A673 (cell line): Measurements from ENCODE around the gene ZFHX2. TPM values are rescaled to one million over a fixed set of nuclear protein-coding genes. Genes with fewer than 3 reads are reported as not detected.

Experiments used
- BruUV-seq: library from RNA; stranded (reverse); fragments of 400-500 nt; replicated peaks from 2 replicates; lab custom pipeline; 2021; lab: Mats Ljungman, UMichigan
- CTCF ChIA-PET: fragments of 300-600 bp; sonication (Branson Sonifier 250); formaldehyde crosslinking; loops from one replicate; lab custom pipeline; 2022; ENCODE audit warnings: antibody characterized with exemption; lab: Charles Lee
- POLR2A ChIA-PET: fragments of 300-600 bp; sonication (Branson Sonifier 250); formaldehyde crosslinking; loops from one replicate; lab custom pipeline; 2022; ENCODE audit warnings: antibody characterized with exemption; ENCODE audit not compliant: low non-redundant PET; lab: Charles Lee
- DNase-seq: peaks from one replicate; pipeline ENCODE4 v3.0.0-alpha.2; 2015; ENCODE audit warnings: low spot score
- H3K27ac ChIP-seq: fragments of 200-600 bp; sonication (generic); 2 replicates; pipeline ENCODE4 v1.5.1; 2016; ENCODE audit warnings: mixed run types, low read depth, mild to moderate bottlenecking, mixed read lengths, antibody characterized with exemption, low read length; ENCODE audit not compliant: poor library complexity, severe bottlenecking
- H3K27me3 ChIP-seq: fragments of 200-600 bp; sonication (generic); replicated peaks from 2 replicates; pipeline ENCODE4 v1.6.1; 2017; ENCODE audit warnings: mixed run types, low read depth, mild to moderate bottlenecking, mixed read lengths, antibody characterized with exemption, low read length; ENCODE audit not compliant: insufficient read depth, poor library complexity
- H3K36me3 ChIP-seq: fragments of 200-600 bp; sonication (generic); 2 replicates; pipeline ENCODE4 v1.6.1; 2016; ENCODE audit warnings: mixed run types, mild to moderate bottlenecking, mixed read lengths, antibody characterized with exemption, low read length; ENCODE audit not compliant: insufficient read depth, poor library complexity, severe bottlenecking
- H3K4me1 ChIP-seq: fragments of 200-600 bp; sonication (generic); 2 replicates; pipeline ENCODE4 v1.6.1; 2017; ENCODE audit warnings: mixed run types, mild to moderate bottlenecking, mixed read lengths, antibody characterized with exemption, low read length; ENCODE audit not compliant: insufficient read depth, poor library complexity, severe bottlenecking
- H3K4me3 ChIP-seq: fragments of 200-600 bp; sonication (generic); 2 replicates; pipeline ENCODE4 v1.5.1; 2016; ENCODE audit warnings: low read depth, mixed run types, mild to moderate bottlenecking, mixed read lengths, low read length; ENCODE audit not compliant: poor library complexity, severe bottlenecking
- H3K9me3 ChIP-seq: fragments of 200-600 bp; sonication (generic); 2 replicates; pipeline ENCODE4 v1.6.1; 2016; ENCODE audit warnings: mixed run types, low read depth, mild to moderate bottlenecking, mixed read lengths, antibody characterized with exemption, low read length; ENCODE audit not compliant: poor library complexity, severe bottlenecking
- CTCF ChIP-seq: fragments of 300-800, 200-600 bp; sonication (generic); conservative IDR thresholded peaks from 2 replicates; pipeline ENCODE4 v1.5.1; 2017; ENCODE audit warnings: low read depth, mild to moderate bottlenecking, antibody characterized with exemption, low read length, moderate library complexity, mixed read lengths
- EZH2 ChIP-seq: fragments of 200-600 bp; sonication (generic); IDR thresholded peaks from 2 replicates; pipeline ENCODE4 v1.6.1; 2017; ENCODE audit warnings: borderline replicate concordance, low read depth, mild to moderate bottlenecking, mixed read lengths, antibody characterized with exemption, low read length; ENCODE audit not compliant: poor library complexity, severe bottlenecking
- intact Hi-C: fragments of 100-400 bp; cut with micrococcal nuclease; formaldehyde crosslinking; loops from one replicate; pipeline ENCODE4 v1.10.0; 2022; ENCODE audit not compliant: unreplicated experiment
- total RNA-seq: library from RNA; stranded (reverse); gene quantifications from 2 replicates; pipeline ENCODE4 v1.2.3, GENCODE V29; 2021

Gene ZFHX2
- total RNA-seq, 1 experiment from 2014 or later, result 4.8 TPM

- Histone ChIP-seq H3K4me3 (no peak overlapping the region), H3K9me3 (no peaks in the 10 kb centered on the region), H3K27me3 (no peaks in the 10 kb centered on the region), H3K36me3 (no peaks in the 10 kb centered on the region), H3K4me1 (peaks cover 14% of the 10 kb centered on the region), H3K27ac (no peak overlapping the region)
- CTCF ChIA-PET, result no interaction called here
- no peak for DNase-seq
- TF ChIP-seq CTCF, result no peak
- TF ChIP-seq EZH2, result no peak
- intact Hi-C loops, result no loop called here
- POLR2A ChIA-PET, result no interaction called here
- BruUV-seq, result no TSS peak
Measured at GRCh38 chr14:23531391-23531790, 20.2 kb downstream of the ZFHX2 start.

- intact Hi-C loops, result no loop called here
- Histone ChIP-seq H3K4me1 (peaks cover 14% of the 10 kb centered on the region), H3K9me3 (no peaks in the 10 kb centered on the region), H3K4me3 (no peak overlapping the region), H3K27me3 (no peaks in the 10 kb centered on the region), H3K27ac (no peak overlapping the region), H3K36me3 (no peaks in the 10 kb centered on the region)
- no TSS peak for BruUV-seq
- ChIA-PET CTCF (no interaction called here), POLR2A (no interaction called here)
- DNase-seq, result peak; percentile 27
- TF ChIP-seq EZH2, result no peak
Measured at GRCh38 chr14:23530375-23531055, 21.1 kb downstream of the ZFHX2 start.

- ChIA-PET POLR2A (no interaction called here), CTCF (interaction anchor here (1.1 kb wide), 1 partner anchor 51 kb away, joined by 5 read pairs; no protein-coding TSS in a partner anchor)
- intact Hi-C loops, result no loop called here
- DNase-seq, result no peak
- Histone ChIP-seq H3K27ac (no peak overlapping the region), H3K9me3 (no peaks in the 10 kb centered on the region), H3K4me1 (peaks cover 14% of the 10 kb centered on the region), H3K4me3 (no peak overlapping the region), H3K27me3 (no peaks in the 10 kb centered on the region), H3K36me3 (no peaks in the 10 kb centered on the region)
- BruUV-seq, result no TSS peak
- TF ChIP-seq CTCF (no peak), EZH2 (no peak)
Measured at GRCh38 chr14:23529016-23529415, 22.5 kb downstream of the ZFHX2 start.

- H3K4me3 ChIP-seq, result no peak overlapping the region
- H3K27me3 ChIP-seq, result no peaks in the 10 kb centered on the region
- H3K9me3 ChIP-seq, result no peaks in the 10 kb centered on the region
- no peak for DNase-seq
- H3K4me1 ChIP-seq, result peaks cover 14% of the 10 kb centered on the region
- BruUV-seq, result no TSS peak
- CTCF ChIA-PET, result no interaction called here
- no peaks in the 10 kb centered on the region for H3K36me3 ChIP-seq
- intact Hi-C loops, result no loop called here
- POLR2A ChIA-PET, result interaction anchor here (0.6 kb wide), 1 partner anchor 399 kb away, joined by 3 read pairs; no protein-coding TSS in a partner anchor
- no peak for TF ChIP-seq EZH2
- peak; percentile 39 for TF ChIP-seq CTCF
- H3K27ac ChIP-seq, result no peak overlapping the region
Measured at GRCh38 chr14:23528555-23528954, 23.0 kb downstream of the ZFHX2 start.
